HEK293 (cell line): ENCODE results near the gene SARM1.
A peak's percentile ranks its signal among the peaks of the same experiment; 100 is the strongest.

Experiments
- BCL11A ChIP-seq: fragments of 450-650 bp; formaldehyde crosslinking; IDR thresholded peaks from 2 replicates; pipeline ENCODE4 v1.5.1; 2016; ENCODE audit warnings: low read depth, missing biosample characterization, missing genetic modification characterization
- BCL11B ChIP-seq: fragments of 450-650 bp; formaldehyde crosslinking; IDR thresholded peaks from 2 replicates; pipeline ENCODE4 v1.5.1; 2016; ENCODE audit warnings: low read depth, missing biosample characterization, missing genetic modification characterization
- ELK4 ChIP-seq: IDR thresholded peaks from 2 replicates; pipeline ENCODE4 v1.6.1; 2011; ENCODE audit warnings: mild to moderate bottlenecking, low read depth, low read length, borderline replicate concordance
- GLI4 ChIP-seq: fragments of 450-650 bp; formaldehyde crosslinking; IDR thresholded peaks from 2 replicates; pipeline ENCODE4 v1.5.1; 2016; ENCODE audit warnings: missing biosample characterization, missing genetic modification characterization
- HOXD13 ChIP-seq: sonication (generic); formaldehyde crosslinking; IDR thresholded peaks from 2 replicates; pipeline ENCODE4 v1.8.0; 2022; ENCODE audit warnings: missing genetic modification reagents, borderline replicate concordance
- MEIS1 ChIP-seq: sonication (generic); formaldehyde crosslinking; IDR thresholded peaks from 2 replicates; pipeline ENCODE4 v1.8.1; 2022; ENCODE audit warnings: missing genetic modification reagents, mild to moderate bottlenecking, borderline replicate concordance
- OSR2 ChIP-seq: fragments of 450-650 bp; formaldehyde crosslinking; IDR thresholded peaks from 2 replicates; pipeline ENCODE4 v1.5.1; 2016; ENCODE audit warnings: missing biosample characterization, missing genetic modification characterization
- PBX3 ChIP-seq: sonication (generic); formaldehyde crosslinking; IDR thresholded peaks from 2 replicates; pipeline ENCODE4 v1.8.1; 2022; ENCODE audit warnings: mild to moderate bottlenecking, moderate library complexity, missing genetic modification reagents
- RBAK ChIP-seq: fragments of 450-650 bp; formaldehyde crosslinking; IDR thresholded peaks from 2 replicates; pipeline ENCODE4 v1.5.1; 2016; ENCODE audit warnings: missing biosample characterization, missing genetic modification characterization
- SCRT1 ChIP-seq: fragments of 450-650 bp; formaldehyde crosslinking; IDR thresholded peaks from 2 replicates; pipeline ENCODE4 v1.5.1; 2016; ENCODE audit warnings: missing biosample characterization, missing genetic modification characterization, borderline replicate concordance
- WT1 ChIP-seq: fragments of 450-650 bp; formaldehyde crosslinking; IDR thresholded peaks from 2 replicates; pipeline ENCODE4 v1.5.1; 2016; ENCODE audit warnings: missing biosample characterization, missing genetic modification characterization
- ZBTB20 ChIP-seq: fragments of 450-650 bp; formaldehyde crosslinking; IDR thresholded peaks from 2 replicates; pipeline ENCODE4 v1.5.1; 2016; ENCODE audit warnings: missing biosample characterization, missing genetic modification characterization
- ZBTB49 ChIP-seq: fragments of 450-650 bp; formaldehyde crosslinking; IDR thresholded peaks from 2 replicates; pipeline ENCODE4 v1.5.1; 2016; ENCODE audit warnings: missing biosample characterization, missing genetic modification characterization, low read depth
- ZFP41 ChIP-seq: fragments of 450-650 bp; formaldehyde crosslinking; IDR thresholded peaks from 2 replicates; pipeline ENCODE4 v1.5.1; 2016; ENCODE audit warnings: missing biosample characterization, missing genetic modification characterization, borderline replicate concordance
- ZFP69B ChIP-seq: fragments of 450-650 bp; formaldehyde crosslinking; IDR thresholded peaks from 2 replicates; pipeline ENCODE4 v1.5.1; 2016; ENCODE audit warnings: missing biosample characterization, missing genetic modification characterization
- ZNF112 ChIP-seq: fragments of 450-650 bp; formaldehyde crosslinking; IDR thresholded peaks from 2 replicates; pipeline ENCODE4 v1.5.0; 2017; ENCODE audit warnings: missing biosample characterization, missing genetic modification characterization
- ZNF121 ChIP-seq: fragments of 450-650 bp; formaldehyde crosslinking; IDR thresholded peaks from 2 replicates; pipeline ENCODE4 v1.5.1; 2016; ENCODE audit warnings: missing biosample characterization, missing genetic modification characterization
- ZNF214 ChIP-seq: fragments of 450-650 bp; formaldehyde crosslinking; IDR thresholded peaks from 2 replicates; pipeline ENCODE4 v1.5.1; 2017; ENCODE audit warnings: missing biosample characterization, mild to moderate bottlenecking, missing genetic modification characterization, borderline replicate concordance
- ZNF24 ChIP-seq: fragments of 450-650 bp; formaldehyde crosslinking; IDR thresholded peaks from 2 replicates; pipeline ENCODE4 v1.5.1; 2016; ENCODE audit warnings: missing biosample characterization, missing genetic modification characterization
- ZNF311 ChIP-seq: fragments of 450-650 bp; formaldehyde crosslinking; IDR thresholded peaks from 2 replicates; pipeline ENCODE4 v1.5.1; 2017; ENCODE audit warnings: missing biosample characterization, missing genetic modification characterization, borderline replicate concordance
- ZNF324 ChIP-seq: fragments of 450-650 bp; formaldehyde crosslinking; IDR thresholded peaks from 2 replicates; pipeline ENCODE4 v1.5.1; 2016; ENCODE audit warnings: missing biosample characterization, missing genetic modification characterization
- ZNF335 ChIP-seq: fragments of 450-650 bp; formaldehyde crosslinking; conservative IDR thresholded peaks from 2 replicates; pipeline ENCODE4 v1.5.1; 2016; ENCODE audit warnings: missing biosample characterization, missing genetic modification characterization
- ZNF341 ChIP-seq: fragments of 450-650 bp; formaldehyde crosslinking; IDR thresholded peaks from 2 replicates; pipeline ENCODE4; 2016; ENCODE audit warnings: low read depth, missing biosample characterization, missing genetic modification characterization
- ZNF350 ChIP-seq: fragments of 450-650 bp; formaldehyde crosslinking; IDR thresholded peaks from 2 replicates; pipeline ENCODE4 v1.5.0; 2017; ENCODE audit warnings: missing biosample characterization, mild to moderate bottlenecking, missing genetic modification characterization
- ZNF391 ChIP-seq: fragments of 450-650 bp; formaldehyde crosslinking; IDR thresholded peaks from 2 replicates; pipeline ENCODE4 v1.5.1; 2016; ENCODE audit warnings: low read depth, missing biosample characterization, missing genetic modification characterization, borderline replicate concordance
- ZNF398 ChIP-seq: fragments of 450-650 bp; formaldehyde crosslinking; IDR thresholded peaks from 2 replicates; pipeline ENCODE4 v1.5.1; 2017; ENCODE audit warnings: missing biosample characterization, missing genetic modification characterization
- ZNF426 ChIP-seq: fragments of 450-650 bp; formaldehyde crosslinking; IDR thresholded peaks from 2 replicates; pipeline ENCODE4 v1.5.1; 2017; ENCODE audit warnings: missing biosample characterization, missing genetic modification characterization, mild to moderate bottlenecking, inconsistent platforms, moderate library complexity
- ZNF514 ChIP-seq: fragments of 450-650 bp; formaldehyde crosslinking; IDR thresholded peaks from 2 replicates; pipeline ENCODE4 v1.5.1; 2016; ENCODE audit warnings: missing biosample characterization, missing genetic modification characterization
- ZNF548 ChIP-seq: fragments of 450-650 bp; formaldehyde crosslinking; IDR thresholded peaks from 2 replicates; pipeline ENCODE4 v1.5.1; 2016; ENCODE audit warnings: missing biosample characterization, missing genetic modification characterization
- ZNF585B ChIP-seq: fragments of 450-650 bp; formaldehyde crosslinking; IDR thresholded peaks from 2 replicates; pipeline ENCODE4 v1.5.1; 2016; ENCODE audit warnings: missing biosample characterization, missing genetic modification characterization
- ZNF654 ChIP-seq: fragments of 450-650 bp; formaldehyde crosslinking; IDR thresholded peaks from 2 replicates; pipeline ENCODE4 v1.5.1; 2016; ENCODE audit warnings: low read depth, missing biosample characterization, missing genetic modification characterization
- ZNF658 ChIP-seq: fragments of 450-650 bp; formaldehyde crosslinking; IDR thresholded peaks from 2 replicates; pipeline ENCODE4; 2016; ENCODE audit warnings: missing biosample characterization, missing genetic modification characterization
- ZNF707 ChIP-seq: fragments of 450-650 bp; formaldehyde crosslinking; IDR thresholded peaks from 2 replicates; pipeline ENCODE4 v1.5.1; 2016; ENCODE audit warnings: missing biosample characterization, missing genetic modification characterization
- ZNF777 ChIP-seq: fragments of 450-650 bp; formaldehyde crosslinking; IDR thresholded peaks from 2 replicates; pipeline ENCODE4 v1.5.1; 2017; ENCODE audit warnings: missing biosample characterization, missing genetic modification characterization, borderline replicate concordance
- ZNF785 ChIP-seq: fragments of 450-650 bp; formaldehyde crosslinking; IDR thresholded peaks from 2 replicates; pipeline ENCODE4 v1.5.1; 2016; ENCODE audit warnings: missing biosample characterization, missing genetic modification characterization

Gene SARM1

GRCh38 chr17:28405632-28406472 lies 34.4 kb downstream of the SARM1 start, which contains the start of gene SLC46A1 (continued):
- TF ChIP-seq WT1 (0 out of 2 replicates have a peak, but pooled peaks have one; percentile 15), ZNF112 (tag by site-specific recombination) (no peak), ZNF24 (0 out of 2 replicates have a peak, but pooled peaks have one; percentile 22), ZBTB49 (tag by site-specific recombination) (no peak), BCL11B (tag by site-specific recombination) (peak; percentile 65; the same call in 1 of the 2 replicates), RBAK (tag by site-specific recombination) (no peak), ZNF121 (tag by site-specific recombination) (no peak), ZNF341 (tag by site-specific recombination) (peak; percentile 85), ZFP69B (peak; percentile 82; the same call in 1 of the 2 replicates), PBX3 (0 out of 2 replicates have a peak, but pooled peaks have one; percentile 21), ZNF350 (tag by site-specific recombination) (no peak), ELK4 (no peak), ZNF324 (no peak), ZNF311 (tag by site-specific recombination) (no peak), GLI4 (tag by site-specific recombination) (no peak), ZNF335 (tag by site-specific recombination) (peak; percentile 96), ZNF585B (tag by site-specific recombination) (no peak), ZFP41 (tag by site-specific recombination) (no peak), ZNF548 (tag by site-specific recombination) (no peak), ZNF654 (tag by site-specific recombination) (no peak), SCRT1 (tag by site-specific recombination) (no peak), HOXD13 (CRISPR knock-in tag) (no peak), ZBTB20 (tag by site-specific recombination) (peak; percentile 91), BCL11A (0 out of 2 replicates have a peak, but pooled peaks have one; percentile 26), ZNF658 (tag by site-specific recombination) (no peak), ZNF707 (no peak), MEIS1 (CRISPR knock-in tag) (no peak), ZNF398 (tag by site-specific recombination) (peak; percentile 92), ZNF426 (tag by site-specific recombination) (no peak), OSR2 (tag by site-specific recombination) (no peak), ZNF785 (tag by site-specific recombination) (no peak), ZNF391 (tag by site-specific recombination) (no peak; the same call in 1 of the 2 replicates), ZNF514 (no peak), ZNF777 (tag by site-specific recombination) (no peak), ZNF214 (tag by site-specific recombination) (no peak)
